Mesothelial cell of epicardium (in vitro differentiated cells): Measurements from ENCODE around the gene EYS. TPM values are rescaled to one million over a fixed set of nuclear protein-coding genes. Genes with fewer than 3 reads are reported as not detected.

ENCODE experiments used
- DNase-seq, 2 experiments: peaks; one replicate each; pipeline ENCODE4 v3.0.0; 2021; ENCODE audit warnings: low spot score in 2 of 2; ENCODE audit not compliant: unreplicated experiment in 2 of 2
- H3K27ac Mint-ChIP-seq: 2 replicates; pipeline ENCODE4 v1.8.0; 2021; ENCODE audit warnings: mixed read lengths
- H3K27me3 Mint-ChIP-seq: 2 replicates; pipeline ENCODE4 v1.8.0; 2021; ENCODE audit warnings: low read depth, mixed read lengths
- H3K36me3 Mint-ChIP-seq: 2 replicates; pipeline ENCODE4 v1.8.0; 2021; ENCODE audit warnings: mixed read lengths
- H3K4me1 Mint-ChIP-seq: 2 replicates; pipeline ENCODE4 v1.8.0; 2021; ENCODE audit warnings: mixed read lengths
- H3K4me3 Mint-ChIP-seq: 2 replicates; pipeline ENCODE4 v1.8.0; 2021; ENCODE audit warnings: mild to moderate bottlenecking, moderate library complexity, mixed read lengths
- H3K9me3 Mint-ChIP-seq: 2 replicates; pipeline ENCODE4 v1.8.0; 2021; ENCODE audit warnings: mixed read lengths
- CTCF ChIP-seq: fragments of 200-600 bp; sonication (generic); IDR thresholded peaks from one replicate; pipeline ENCODE4 v1.5.0; 2021; ENCODE audit warnings: antibody characterized with exemption; ENCODE audit not compliant: unreplicated experiment
- total RNA-seq: library from RNA; stranded (reverse); gene quantifications from 3 replicates; pipeline ENCODE4 v1.2.1, GENCODE V29; 2021

EYS gene
- total RNA-seq, 1 donor from 2014 or later = 0.69 TPM

- H3K36me3 Mint-ChIP-seq = no peaks in the 10 kb centered on the region
- H3K27ac Mint-ChIP-seq = no peak overlapping the region
- peaks cover 2% of the 10 kb centered on the region for H3K4me1 Mint-ChIP-seq
- no peak for TF ChIP-seq CTCF
- no peak for DNase-seq
- H3K27me3 Mint-ChIP-seq = no peaks in the 10 kb centered on the region
- H3K9me3 Mint-ChIP-seq = peaks cover 4% of the 10 kb centered on the region
- no peak overlapping the region for H3K4me3 Mint-ChIP-seq
Observed at GRCh38 chr6:64224819-64225218, 1482.2 kb downstream of the EYS start.

DNA sequence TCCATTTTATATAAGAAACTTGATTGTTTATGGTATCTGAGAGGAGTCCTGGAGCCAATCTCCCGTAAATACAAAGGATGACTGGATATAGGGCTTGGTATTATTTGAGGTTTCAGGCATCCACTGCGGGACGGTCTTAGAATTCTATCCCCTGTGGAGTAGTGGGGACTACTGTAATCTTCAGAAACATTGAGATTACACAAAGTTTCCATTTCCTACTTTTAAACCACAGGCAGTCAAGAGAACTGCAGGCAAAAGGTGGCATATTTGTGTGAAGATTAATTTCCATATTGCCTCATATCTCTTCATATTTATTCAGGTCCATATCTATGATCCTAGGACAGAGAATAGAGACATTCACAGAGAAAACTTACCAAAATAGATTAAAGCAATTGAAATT lies 1485.2 kb downstream of the EYS start:
- no peak overlapping the region for H3K27ac Mint-ChIP-seq
- H3K4me3 Mint-ChIP-seq = no peak overlapping the region
- peaks cover 8% of the 10 kb centered on the region for H3K9me3 Mint-ChIP-seq
- H3K27me3 Mint-ChIP-seq = no peaks in the 10 kb centered on the region
- no peak for DNase-seq
- H3K36me3 Mint-ChIP-seq = no peaks in the 10 kb centered on the region
- peaks cover 16% of the 10 kb centered on the region for H3K4me1 Mint-ChIP-seq
- TF ChIP-seq CTCF = peak; percentile 20

DNA sequence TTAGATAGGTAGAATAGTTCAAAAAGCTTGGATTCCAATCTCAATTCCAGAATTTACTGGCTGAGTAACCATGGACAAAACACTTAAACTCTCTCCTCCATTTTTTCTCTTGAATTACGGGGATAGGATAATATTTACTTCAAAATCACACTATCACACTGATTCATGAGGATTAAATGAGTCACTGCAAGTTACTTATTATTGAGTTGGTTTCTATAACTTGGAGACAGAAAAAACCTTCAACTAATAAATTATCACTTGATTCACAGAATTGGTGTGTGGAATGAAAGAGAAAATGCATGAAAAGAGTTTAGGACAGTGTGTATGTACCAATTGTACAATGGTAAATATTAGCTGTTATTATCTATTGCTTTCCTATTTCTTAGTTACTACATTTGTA lies 1486.2 kb downstream of the EYS start:
- Mint-ChIP-seq H3K36me3 (no peaks in the 10 kb centered on the region), H3K4me3 (no peak overlapping the region), H3K4me1 (peaks cover 16% of the 10 kb centered on the region), H3K9me3 (peaks cover 8% of the 10 kb centered on the region), H3K27ac (no peak overlapping the region), H3K27me3 (no peaks in the 10 kb centered on the region)
- no peak for DNase-seq
- no peak for TF ChIP-seq CTCF

GRCh38 chr6:64217721-64218620 lies 1489.1 kb downstream of the EYS start:
- Mint-ChIP-seq H3K27ac (peak overlapping the region; percentile 81), H3K4me3 (no peak overlapping the region)

DNA sequence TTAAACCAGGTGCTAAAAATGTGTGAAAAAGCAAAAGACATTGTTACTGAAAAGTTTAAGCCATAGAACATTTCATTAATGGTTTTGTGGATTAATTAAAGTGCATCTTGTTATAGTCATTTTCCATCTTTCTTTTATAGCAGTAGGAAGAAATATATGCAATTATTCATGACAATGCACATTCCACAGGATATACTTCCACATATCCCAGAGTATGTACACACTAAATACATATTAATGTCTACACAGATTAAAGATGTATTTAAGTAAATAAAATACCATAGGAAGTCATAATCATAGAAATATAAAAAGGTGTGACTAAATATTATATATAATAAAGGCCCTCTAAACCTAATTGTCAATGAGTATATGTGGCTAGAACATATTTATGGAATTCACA lies 1492.7 kb downstream of the EYS start:
- no peak overlapping the region for H3K4me3 Mint-ChIP-seq
- H3K36me3 Mint-ChIP-seq = no peaks in the 10 kb centered on the region
- H3K9me3 Mint-ChIP-seq = peaks cover 4% of the 10 kb centered on the region
- no peak overlapping the region for H3K27ac Mint-ChIP-seq
- H3K4me1 Mint-ChIP-seq = peaks cover 26% of the 10 kb centered on the region
- no peak for TF ChIP-seq CTCF
- no peak for DNase-seq
- no peaks in the 10 kb centered on the region for H3K27me3 Mint-ChIP-seq

More at GRCh38 chr6:64217721-64218620, 1489.1 kb downstream of the EYS start:
- no peaks in the 10 kb centered on the region for H3K27me3 Mint-ChIP-seq
- no peak for DNase-seq
- TF ChIP-seq CTCF = no peak
- peaks cover 21% of the 10 kb centered on the region for H3K4me1 Mint-ChIP-seq
- H3K9me3 Mint-ChIP-seq = peaks cover 8% of the 10 kb centered on the region
- H3K36me3 Mint-ChIP-seq = no peaks in the 10 kb centered on the region
